WTC11 (cell line): ENCODE results near the gene CDK6. TPM values are rescaled to one million over a fixed set of nuclear protein-coding genes. Genes with fewer than 3 reads are reported as not detected.
A peak's percentile ranks its signal among the peaks of the same experiment; 100 is the strongest.

Experiments
- ATAC-seq: fragments of 200-7000 bp; cut with Tn5 transposase; 2 replicates; pipeline ENCODE4 v1.10.0; 2021; ENCODE audit warnings: mild to moderate bottlenecking, moderate library complexity
- CTCF ChIA-PET: fragments of 300-600 bp; sonication (Branson Sonifier 250); formaldehyde crosslinking; loops from one replicate; lab custom pipeline; 2021; ENCODE audit warnings: antibody characterized with exemption; lab: Charles Lee
- POLR2A ChIA-PET: fragments of 350-600 bp; sonication (Branson Sonifier 250); formaldehyde crosslinking; loops from one replicate; lab custom pipeline; 2021; ENCODE audit warnings: antibody characterized with exemption; lab: Charles Lee
- DNase-seq: peaks from one replicate; pipeline ENCODE4 v3.0.0; 2021; ENCODE audit warnings: low spot score
- H3K27ac Mint-ChIP-seq: 2 replicates; pipeline ENCODE4 v1.8.0; 2021; ENCODE audit warnings: mixed read lengths
- H3K27me3 Mint-ChIP-seq: 2 replicates; pipeline ENCODE4 v1.8.0; 2021; ENCODE audit warnings: low read depth, mild to moderate bottlenecking, moderate library complexity, mixed read lengths
- H3K36me3 Mint-ChIP-seq: 2 replicates; pipeline ENCODE4 v1.8.0; 2021; ENCODE audit warnings: mixed read lengths
- H3K4me1 Mint-ChIP-seq: 2 replicates; pipeline ENCODE4 v1.8.0; 2022; ENCODE audit warnings: mixed read lengths
- H3K4me3 Mint-ChIP-seq: 2 replicates; pipeline ENCODE4 v1.8.0; 2021; ENCODE audit warnings: mild to moderate bottlenecking, moderate library complexity, mixed read lengths
- H3K9me3 Mint-ChIP-seq: 2 replicates; pipeline ENCODE4 v1.8.0; 2021; ENCODE audit warnings: mixed read lengths
- AFF4 ChIP-seq: sonication (generic); formaldehyde crosslinking; IDR thresholded peaks from 2 replicates; pipeline ENCODE4 v1.8.1; 2023; ENCODE audit warnings: mild to moderate bottlenecking, missing genetic modification reagents, borderline replicate concordance
- CREB1 ChIP-seq: sonication (generic); formaldehyde crosslinking; IDR thresholded peaks from 2 replicates; pipeline ENCODE4 v1.8.0; 2023; ENCODE audit warnings: mild to moderate bottlenecking, missing genetic modification reagents
- ERG ChIP-seq: fragments of 250-450 bp; sonication (Bioruptor Pico); IDR thresholded peaks from 2 replicates; pipeline ENCODE4 v1.8.0; 2021; ENCODE audit warnings: mild to moderate bottlenecking
- FOXP4 ChIP-seq: sonication (generic); formaldehyde crosslinking; IDR thresholded peaks from 2 replicates; pipeline ENCODE4 v1.8.0; 2022; ENCODE audit warnings: mild to moderate bottlenecking, missing genetic modification reagents
- HMGA2 ChIP-seq: fragments of 250-450 bp; sonication (Bioruptor Pico); IDR thresholded peaks from 2 replicates; pipeline ENCODE4 v1.4.0; 2021; ENCODE audit warnings: mild to moderate bottlenecking, moderate library complexity
- PRRX2 ChIP-seq: fragments of 250-450 bp; sonication (Bioruptor Pico); IDR thresholded peaks from 2 replicates; pipeline ENCODE4 v1.8.0; 2021; ENCODE audit warnings: mild to moderate bottlenecking
- RELA ChIP-seq: sonication (generic); formaldehyde crosslinking; IDR thresholded peaks from 2 replicates; pipeline ENCODE4 v1.8.1; 2022; ENCODE audit warnings: missing genetic modification reagents, mild to moderate bottlenecking, borderline replicate concordance
- ZBTB43 ChIP-seq: sonication (generic); formaldehyde crosslinking; IDR thresholded peaks from 2 replicates; pipeline ENCODE4 v1.8.1; 2023; ENCODE audit warnings: mild to moderate bottlenecking, missing genetic modification reagents
- ZNF263 ChIP-seq: sonication (generic); formaldehyde crosslinking; IDR thresholded peaks from 2 replicates; pipeline ENCODE4 v1.8.1; 2022; ENCODE audit warnings: low read depth, mild to moderate bottlenecking, moderate library complexity, missing genetic modification reagents
- ZNF281 ChIP-seq: sonication (generic); formaldehyde crosslinking; IDR thresholded peaks from 2 replicates; pipeline ENCODE4 v1.8.0; 2023; ENCODE audit warnings: mild to moderate bottlenecking, missing genetic modification reagents
- ZNF396 ChIP-seq: fragments of 250-450 bp; sonication (Bioruptor Pico); IDR thresholded peaks from 2 replicates; pipeline ENCODE4 v1.8.0; 2021; ENCODE audit warnings: mild to moderate bottlenecking, moderate library complexity, borderline replicate concordance
- total RNA-seq: library from RNA; stranded (reverse); gene quantifications from 3 replicates; pipeline ENCODE4 v1.2.3, GENCODE V29; 2021

Gene CDK6
- total RNA-seq, 1 experiment from 2014 or later, result 47.2 TPM

- Mint-ChIP-seq H3K4me3 (no peak overlapping the region), H3K4me1 (peaks cover 51% of the 10 kb centered on the region), H3K27me3 (no peaks in the 10 kb centered on the region), H3K27ac (peak overlapping the region; percentile 88), H3K9me3 (no peaks in the 10 kb centered on the region), H3K36me3 (no peaks in the 10 kb centered on the region)
- DNase-seq (no peak), ATAC-seq (no peak; the same call in 1 of the 2 replicates)
- no peak for TF ChIP-seq FOXP4
- no peak for TF ChIP-seq ERG (CRISPR knock-in tag)
- POLR2A ChIA-PET, result no interaction called here
- CTCF ChIA-PET, result interaction anchor here (2.2 kb wide), 1 partner anchor 24 kb away, joined by 7 read pairs; no protein-coding TSS in a partner anchor
Measured at GRCh38 chr7:92809397-92809759, 27.0 kb downstream of the CDK6 start.

- ATAC-seq, result no peak
- no peak overlapping the region for H3K4me3 Mint-ChIP-seq
- no peak for TF ChIP-seq PRRX2 (CRISPR knock-in tag)
- TF ChIP-seq AFF4 (CRISPR knock-in tag), result no peak
- TF ChIP-seq ZNF396 (CRISPR knock-in tag), result no peak
- no peak for TF ChIP-seq FOXP4
- TF ChIP-seq HMGA2 (CRISPR knock-in tag), result no peak
- no peak for TF ChIP-seq RELA (CRISPR knock-in tag)
- no peak for TF ChIP-seq ZNF263 (CRISPR knock-in tag)
- TF ChIP-seq ZNF281 (CRISPR knock-in tag), result no peak
- no peak for TF ChIP-seq CREB1
- TF ChIP-seq ZBTB43, result no peak
- CTCF ChIA-PET, result no interaction called here
- H3K27ac Mint-ChIP-seq, result no peak overlapping the region
- POLR2A ChIA-PET, result no interaction called here
- no peaks in the 10 kb centered on the region for H3K9me3 Mint-ChIP-seq
- no peak for DNase-seq
- peaks cover 44% of the 10 kb centered on the region for H3K4me1 Mint-ChIP-seq
- H3K36me3 Mint-ChIP-seq, result no peaks in the 10 kb centered on the region
- H3K27me3 Mint-ChIP-seq, result no peaks in the 10 kb centered on the region
Measured at GRCh38 chr7:92808635-92809034, 27.7 kb downstream of the CDK6 start.
